B cell (primary cell): ENCODE results near the gene FMNL2. TPM values are rescaled to one million over a fixed set of nuclear protein-coding genes. Genes with fewer than 3 reads are reported as not detected.

Experiments used
- ATAC-seq: fragments of 200-7000 bp; cut with Tn5 transposase; one replicate; pipeline ENCODE4 v1.10.0; 2021; ENCODE audit warnings: low read depth, mild to moderate bottlenecking, moderate number of reproducible peaks, moderate library complexity
- CTCF ChIA-PET: fragments of 350-600 bp; sonication (Branson Sonifier 250); formaldehyde crosslinking; loops from one replicate; lab custom pipeline; 2021; ENCODE audit warnings: antibody characterized with exemption, inconsistent platforms; lab: Charles Lee
- POLR2A ChIA-PET: fragments of 350-600 bp; sonication (Branson Sonifier 250); formaldehyde crosslinking; loops from one replicate; lab custom pipeline; 2021; ENCODE audit warnings: antibody characterized with exemption; lab: Charles Lee
- DNase-seq: peaks from one replicate; pipeline ENCODE4 v3.0.0; 2013
- H2AFZ ChIP-seq: 2 replicates; pipeline ENCODE4 v1.6.1; 2012; ENCODE audit warnings: mild to moderate bottlenecking, low read depth, low read length; ENCODE audit not compliant: insufficient read depth, poor library complexity, severe bottlenecking
- H3K27ac ChIP-seq, 2 donors: 1 replicate in 1 of 2; 2 replicates in 1 of 2; pipeline ENCODE4 v1.5.1; 2012 to 2013; ENCODE audit warnings: low read length in 2 of 2, mild to moderate bottlenecking in 2 of 2, moderate library complexity in 1 of 2
- H3K27me3 ChIP-seq, 4 experiments: fragments of 200-600 bp in 1 of 4; sonication (generic) in 1 of 4; replicated peaks in 1 of 4; 1 replicate in 2 of 4; 2 replicates in 2 of 4; pipeline versions ENCODE4 v1.6.1 to v1.7.0; 2013 to 2016; ENCODE audit warnings: low read length in 3 of 4, mild to moderate bottlenecking in 2 of 4, mixed read lengths in 1 of 4, moderate library complexity in 1 of 4; ENCODE audit not compliant: insufficient read depth in 4 of 4, control insufficient read depth in 3 of 4; ENCODE audit errors: control extremely low read depth in 1 of 4
- H3K36me3 ChIP-seq, 2 experiments: replicated peaks in 1 of 2; 1 replicate in 1 of 2; 2 replicates in 1 of 2; pipeline versions ENCODE4 v1.6.1 to v1.7.1; 2013; ENCODE audit warnings: low read length in 1 of 2; ENCODE audit not compliant: insufficient read depth in 2 of 2, control insufficient read depth in 1 of 2; ENCODE audit errors: control extremely low read depth in 1 of 2, extremely low read depth in 1 of 2
- H3K4me1 ChIP-seq, 2 donors: fragments of 200-600 bp in 1 of 2; sonication (generic) in 1 of 2; 1 replicate in 1 of 2; 2 replicates in 1 of 2; pipeline versions ENCODE4 v1.5.1 to v1.6.1; 2013 to 2017; ENCODE audit warnings: low read length in 2 of 2; ENCODE audit not compliant: control insufficient read depth in 2 of 2, insufficient read depth in 2 of 2
- H3K4me2 ChIP-seq: replicated peaks from 2 replicates; pipeline ENCODE3; 2012; ENCODE audit warnings: mild to moderate bottlenecking, low read depth, low read length; ENCODE audit not compliant: poor library complexity, severe bottlenecking
- H3K4me3 ChIP-seq, 5 experiments: fragments of 200-600 bp in 1 of 5; sonication (generic) in 1 of 5; 1 replicate in 3 of 5; 2 replicates in 2 of 5; pipeline versions ENCODE4 v1.5.1 to v1.7.0; 2011 to 2016; ENCODE audit warnings: low read length in 4 of 5, mild to moderate bottlenecking in 4 of 5, low read depth in 2 of 5, control low read depth in 1 of 5, moderate library complexity in 1 of 5; ENCODE audit not compliant: insufficient read depth in 1 of 5; ENCODE audit errors: control extremely low read depth in 1 of 5, extremely low read depth in 1 of 5
- H3K79me2 ChIP-seq: fragments of 200-600 bp; sonication (generic); one replicate; pipeline ENCODE4 v1.6.0; 2016; ENCODE audit warnings: low read length; ENCODE audit not compliant: control insufficient read depth, insufficient read depth
- H3K9ac ChIP-seq: fragments of 200-600 bp; sonication (generic); 2 replicates; pipeline ENCODE4 v1.6.1; 2017; ENCODE audit warnings: mild to moderate bottlenecking, low read length, moderate library complexity
- H3K9me3 ChIP-seq, 3 donors: one replicate each; pipeline versions ENCODE4 v1.6.1 to v1.7.1; 2013; ENCODE audit warnings: low read length in 2 of 3; ENCODE audit not compliant: control insufficient read depth in 2 of 3, insufficient read depth in 1 of 3; ENCODE audit errors: control extremely low read depth in 1 of 3
- H4K20me1 ChIP-seq: 2 replicates; pipeline ENCODE4 v1.6.0; 2012; ENCODE audit warnings: mild to moderate bottlenecking, low read length; ENCODE audit not compliant: insufficient read depth, control insufficient read depth, poor library complexity, severe bottlenecking
- H3K27ac Mint-ChIP-seq: one replicate; pipeline ENCODE4 v1.8.0; 2021; ENCODE audit warnings: mixed read lengths
- H3K27me3 Mint-ChIP-seq: one replicate; pipeline ENCODE4 v1.8.0; 2021; ENCODE audit warnings: mixed read lengths
- H3K4me1 Mint-ChIP-seq: one replicate; pipeline ENCODE4 v1.8.0; 2021; ENCODE audit warnings: mixed read lengths
- H3K4me3 Mint-ChIP-seq: one replicate; pipeline ENCODE4 v1.8.0; 2021; ENCODE audit warnings: mixed read lengths
- H3K9me3 Mint-ChIP-seq: one replicate; pipeline ENCODE4 v1.8.0; 2022; ENCODE audit warnings: mixed read lengths; ENCODE audit not compliant: insufficient read depth
- EZH2 ChIP-seq: IDR thresholded peaks from 2 replicates; pipeline ENCODE4 v1.6.1; 2012; ENCODE audit warnings: borderline replicate concordance, low read depth, mild to moderate bottlenecking, moderate library complexity, low read length; ENCODE audit not compliant: insufficient read depth, poor library complexity, severe bottlenecking
- WGBS: methylation state at CpG from one replicate; pipeline ENCODE4 v1.1.5; 2013; ENCODE audit warnings: missing lambda C conversion rate; ENCODE audit not compliant: insufficient coverage; 5-methylcytosine and 5-hydroxymethylcytosine counted together
- intact Hi-C: fragments of 100-400 bp; cut with micrococcal nuclease; formaldehyde crosslinking; loops from one replicate; pipeline ENCODE4 v1.10.0; 2022
- polyA plus RNA-seq: library from polyadenylated mRNA; depleted of rRNA; stranded (reverse); fragments of >200 nt; gene quantifications from 2 replicates; pipeline ENCODE4 v1.2.3, GENCODE V29; 2012
- total RNA-seq, 2 donors: library from RNA; stranded (reverse); fragments of 120-200 nt in 1 of 2; gene quantifications; 1 replicate in 1 of 2; 2 replicates in 1 of 2; pipeline versions ENCODE4 v1.2.3 to v1.2.4, GENCODE V29; 2013 to 2022
- TF ChIP-seq, protein P1 (sequence below): fragments of 200-600 bp; IDR thresholded peaks from one replicate; pipeline ENCODE4 v1.8.0; 2022; ENCODE audit warnings: antibody characterized with exemption, mild to moderate bottlenecking

The FMNL2 gene
- total and polyA plus RNA-seq, 2 donors (not counting 1 experiment from before 2014, with no cell fraction given): 0.73 to 8.8 TPM

DNA sequence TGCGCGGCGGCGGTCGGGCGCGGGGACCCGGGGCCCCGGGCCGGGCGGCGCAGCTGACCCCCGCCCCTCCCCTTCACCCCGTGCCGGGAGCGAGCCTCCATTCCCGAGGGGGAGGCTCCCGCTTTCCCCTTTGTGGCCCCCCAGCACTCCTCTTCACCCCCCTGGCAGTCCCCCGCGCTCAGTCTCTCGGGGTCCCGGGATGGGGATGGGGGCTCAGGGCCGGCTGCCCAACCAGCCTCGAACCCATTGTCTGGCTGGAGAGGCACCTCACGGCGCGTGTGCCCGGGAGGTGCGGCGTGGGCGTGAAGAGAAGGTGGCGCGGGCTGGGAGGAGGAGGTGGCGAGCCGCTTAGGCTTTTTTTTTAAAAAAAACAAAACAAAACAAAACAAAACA lies 748 bp downstream of the FMNL2 start:
- no peaks in the 10 kb centered on the region for H3K36me3 ChIP-seq
- H4K20me1 ChIP-seq: no peaks in the 10 kb centered on the region
- Mint-ChIP-seq H3K27me3 (peaks cover 12% of the 10 kb centered on the region), H3K9me3 (no peaks in the 10 kb centered on the region), H3K27ac (no peak overlapping the region), H3K4me3 (peak overlapping the region; percentile 93), H3K4me1 (peaks cover 17% of the 10 kb centered on the region)
- no peak overlapping the region for H3K27ac ChIP-seq
- DNase-seq (no peak), ATAC-seq (no peak)
- CTCF ChIA-PET: interaction anchor here (0.5 to 2.5 kb wide), 3 partner anchors 150 to 300 kb away, joined by 3 to 9 read pairs (median 4); no protein-coding TSS in a partner anchor
- no peaks in the 10 kb centered on the region for H3K9me3 ChIP-seq
- WGBS: 0% methylated on average over 23 of the region's 35 CpGs
- H3K79me2 ChIP-seq: no peaks in the 10 kb centered on the region
- H3K27me3 ChIP-seq: peaks cover 0 to 16% (median 5%) of the 10 kb centered on the region in 4 experiments
- peak overlapping the region; percentile 40 to 78 (median 64) for H3K4me3 ChIP-seq
- peaks cover 10 to 12% of the 10 kb centered on the region in 2 donors for H3K4me1 ChIP-seq
- POLR2A ChIA-PET: no interaction called here
- TF ChIP-seq, protein P1, sequence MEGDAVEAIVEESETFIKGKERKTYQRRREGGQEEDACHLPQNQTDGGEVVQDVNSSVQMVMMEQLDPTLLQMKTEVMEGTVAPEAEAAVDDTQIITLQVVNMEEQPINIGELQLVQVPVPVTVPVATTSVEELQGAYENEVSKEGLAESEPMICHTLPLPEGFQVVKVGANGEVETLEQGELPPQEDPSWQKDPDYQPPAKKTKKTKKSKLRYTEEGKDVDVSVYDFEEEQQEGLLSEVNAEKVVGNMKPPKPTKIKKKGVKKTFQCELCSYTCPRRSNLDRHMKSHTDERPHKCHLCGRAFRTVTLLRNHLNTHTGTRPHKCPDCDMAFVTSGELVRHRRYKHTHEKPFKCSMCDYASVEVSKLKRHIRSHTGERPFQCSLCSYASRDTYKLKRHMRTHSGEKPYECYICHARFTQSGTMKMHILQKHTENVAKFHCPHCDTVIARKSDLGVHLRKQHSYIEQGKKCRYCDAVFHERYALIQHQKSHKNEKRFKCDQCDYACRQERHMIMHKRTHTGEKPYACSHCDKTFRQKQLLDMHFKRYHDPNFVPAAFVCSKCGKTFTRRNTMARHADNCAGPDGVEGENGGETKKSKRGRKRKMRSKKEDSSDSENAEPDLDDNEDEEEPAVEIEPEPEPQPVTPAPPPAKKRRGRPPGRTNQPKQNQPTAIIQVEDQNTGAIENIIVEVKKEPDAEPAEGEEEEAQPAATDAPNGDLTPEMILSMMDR: no peak
- intact Hi-C loops: loop anchor here (1.0 to 10.0 kb wide), 3 partner anchors 131 to 379 kb away; partner anchors contain the start of genes ARL6IP6, PRPF40A and STAM2
- peak overlapping the region; percentile 98 for H3K4me2 ChIP-seq
- H3K9ac ChIP-seq: peak overlapping the region; percentile 78
- H2AFZ ChIP-seq: peak overlapping the region; percentile 78

DNA sequence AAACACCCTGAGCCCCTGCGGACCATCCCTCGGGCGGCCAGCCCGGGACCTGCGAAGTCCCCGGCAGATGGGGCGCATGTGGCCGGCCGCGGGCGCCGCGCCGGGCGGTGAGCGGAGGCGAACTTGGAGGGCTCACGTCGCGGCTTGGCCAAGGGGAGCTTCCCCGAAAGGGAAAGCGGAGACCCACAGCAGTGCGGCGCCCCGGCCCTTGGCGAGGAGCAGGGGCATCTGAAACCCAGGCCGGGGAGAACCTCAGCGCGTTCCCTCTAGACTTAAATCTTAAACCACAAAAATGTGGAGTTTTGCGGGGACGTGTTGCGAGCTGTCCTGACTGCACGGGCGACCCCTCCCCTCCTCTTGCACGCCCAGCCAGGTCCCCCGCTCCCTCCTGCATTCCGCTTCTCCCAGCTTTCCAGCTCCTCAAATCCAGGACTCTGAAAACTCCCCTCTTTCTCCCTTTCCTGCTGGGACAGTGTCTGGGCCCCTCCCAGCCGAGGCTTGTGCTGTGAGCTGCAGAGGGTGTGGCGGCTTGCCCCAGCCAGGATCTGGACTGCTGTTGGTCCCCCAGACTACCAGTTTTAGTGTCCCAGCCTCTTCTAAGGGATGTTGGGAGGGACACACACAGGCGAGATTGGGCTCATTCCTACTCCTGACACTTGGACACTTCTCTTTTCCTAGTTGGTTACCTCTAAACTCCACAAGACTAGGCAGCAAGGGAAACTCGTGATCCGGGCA lies 1.3 kb downstream of the FMNL2 start:
- ATAC-seq: no peak
- H3K9me3 Mint-ChIP-seq: no peaks in the 10 kb centered on the region
- H3K27ac ChIP-seq: no peak overlapping the region

More for the DNA sequence above, 1.3 kb downstream of the FMNL2 start:
- H4K20me1 ChIP-seq: no peaks in the 10 kb centered on the region
- peak overlapping the region; percentile 98 for H3K4me2 ChIP-seq
- peaks cover 17% of the 10 kb centered on the region for H3K4me1 Mint-ChIP-seq
- peaks cover 11% of the 10 kb centered on the region for H3K27me3 Mint-ChIP-seq
- no peaks in the 10 kb centered on the region for H3K79me2 ChIP-seq
- H3K27me3 ChIP-seq: peaks cover 0 to 16% (median 5%) of the 10 kb centered on the region in 4 experiments
- H2AFZ ChIP-seq: peak overlapping the region; percentile 78
- intact Hi-C loops: loop anchor here (10.0 kb wide), 1 partner anchor 379 kb away; the partner anchor contains the start of genes ARL6IP6 and PRPF40A
- CTCF ChIA-PET: interaction anchor here (0.9 to 2.5 kb wide), 3 partner anchors 218 to 299 kb away, joined by 3 to 9 read pairs (median 3); no protein-coding TSS in a partner anchor
- peak overlapping the region; percentile 84 for H3K4me3 Mint-ChIP-seq
- no peaks in the 10 kb centered on the region for H3K9me3 ChIP-seq
- peak; percentile 45 for DNase-seq
- peaks cover 10 to 12% of the 10 kb centered on the region in 2 donors for H3K4me1 ChIP-seq
- POLR2A ChIA-PET: no interaction called here
- TF ChIP-seq, protein P1: no peak
- TF ChIP-seq EZH2: no peak
- no peaks in the 10 kb centered on the region for H3K36me3 ChIP-seq
- 13% methylated on average over 42 of the region's 42 CpGs for WGBS
- peak overlapping the region; percentile 78 for H3K9ac ChIP-seq
- H3K27ac Mint-ChIP-seq: peak overlapping the region; percentile 57
- peak overlapping the region in 4 of 5 experiments; percentile 53 to 78 (median 66) for H3K4me3 ChIP-seq
